ENCODE measurements around the gene FRYL.
"Not testable (repeated sequence)": the region's sequence is repeated elsewhere in the genome, so short reads cannot be mapped to it uniquely, and the experiment has no call there.

FRYL gene

GRCh38 chr4:48781968-48782367 lies 1.9 kb upstream of the FRYL start:
- no peak for DNase-seq

- DNase-seq = no peak
These were observed 761 bp upstream of the FRYL start for GRCh38 chr4:48780865-48781214.

- DNase-seq = no peak
These were observed 733 bp downstream of the FRYL start for GRCh38 chr4:48779095-48779997.

GRCh38 chr4:48778431-48779094 lies 1.5 kb downstream of the FRYL start:
- DNase-seq = no peak

GRCh38 chr4:48777739-48778138 lies 2.3 kb downstream of the FRYL start:
- no peak for DNase-seq

GRCh38 chr4:48774760-48775710 lies 5.0 kb downstream of the FRYL start:
- no peak for DNase-seq

GRCh38 chr4:48772556-48772955 lies 7.5 kb downstream of the FRYL start:
- no peak for DNase-seq

- DNase-seq = no peak
These were observed 12.8 kb downstream of the FRYL start for GRCh38 chr4:48767055-48767929.

GRCh38 chr4:48766131-48766792 lies 13.8 kb downstream of the FRYL start:
- no peak for DNase-seq

- DNase-seq = no peak
These were observed 17.7 kb downstream of the FRYL start for GRCh38 chr4:48762408-48762807.

- no peak for DNase-seq
These were observed 18.8 kb downstream of the FRYL start for GRCh38 chr4:48761286-48761685.

GRCh38 chr4:48758703-48759102 lies 21.4 kb downstream of the FRYL start:
- DNase-seq = not testable (repeated sequence)

- no peak for DNase-seq
These were observed 23.3 kb downstream of the FRYL start for GRCh38 chr4:48756689-48757220.

- DNase-seq = no peak
These were observed 24.8 kb downstream of the FRYL start for GRCh38 chr4:48755281-48755680.

- DNase-seq = no peak
These were observed 26.9 kb downstream of the FRYL start for GRCh38 chr4:48753159-48753558.

- no peak for DNase-seq
These were observed 27.4 kb downstream of the FRYL start for GRCh38 chr4:48752726-48753125.

GRCh38 chr4:48752246-48752645 lies 27.8 kb downstream of the FRYL start:
- DNase-seq = no peak

GRCh38 chr4:48748949-48749596 lies 31.0 kb downstream of the FRYL start:
- no peak for DNase-seq

GRCh38 chr4:48746608-48747362 lies 33.3 kb downstream of the FRYL start:
- DNase-seq = no peak

GRCh38 chr4:48745223-48745622 lies 34.9 kb downstream of the FRYL start:
- DNase-seq = not testable (repeated sequence)

Measured in DMS153 (cell line).